Karpas-422 (cell line): ENCODE results near the gene KBTBD8. TPM values are rescaled to one million over a fixed set of nuclear protein-coding genes. Genes with fewer than 3 reads are reported as not detected.

Experiments used
- DNase-seq: peaks from one replicate; pipeline ENCODE4 v3.0.0-alpha.2; 2015
- H2AFZ ChIP-seq: fragments of 200-600 bp; sonication (generic); 2 replicates; pipeline ENCODE4 v1.6.1; 2014; ENCODE audit warnings: antibody characterized with exemption, low read length, mixed read lengths
- H3K27ac ChIP-seq: fragments of 200-600 bp; sonication (generic); 2 replicates; pipeline ENCODE4 v1.5.1; 2014; ENCODE audit warnings: mild to moderate bottlenecking, low read length, moderate library complexity
- H3K27me3 ChIP-seq: fragments of 200-600 bp; sonication (generic); 2 replicates; pipeline ENCODE4 v1.6.1; 2014; ENCODE audit warnings: low read length, mixed read lengths
- H3K36me3 ChIP-seq: fragments of 200-600 bp; sonication (generic); 2 replicates; pipeline ENCODE4 v1.6.1; 2014; ENCODE audit warnings: low read length, mixed read lengths; ENCODE audit not compliant: insufficient read depth
- H3K4me1 ChIP-seq: fragments of 200-600 bp; sonication (generic); 2 replicates; pipeline ENCODE4 v1.6.1; 2014; ENCODE audit warnings: mild to moderate bottlenecking, low read length, mixed read lengths
- H3K4me2 ChIP-seq: fragments of 200-600 bp; sonication (generic); 2 replicates; pipeline ENCODE4 v1.6.1; 2014; ENCODE audit warnings: low read length, low read depth, mild to moderate bottlenecking; ENCODE audit not compliant: poor library complexity, severe bottlenecking
- H3K4me3 ChIP-seq: fragments of 200-600 bp; sonication (generic); 2 replicates; pipeline ENCODE4 v1.5.1; 2014; ENCODE audit warnings: mild to moderate bottlenecking, antibody characterized with exemption, low read length, mixed read lengths
- H3K79me2 ChIP-seq: fragments of 200-600 bp; sonication (generic); 2 replicates; pipeline ENCODE4 v1.6.1; 2014; ENCODE audit warnings: mild to moderate bottlenecking, low read length, mixed read lengths
- H3K9ac ChIP-seq: fragments of 200-600 bp; sonication (generic); 2 replicates; pipeline ENCODE4 v1.6.0; 2014; ENCODE audit warnings: low read length
- H3K9me2 ChIP-seq: fragments of 200-600 bp; sonication (generic), shearing (Covaris generic); replicated peaks from 2 replicates; pipeline ENCODE4 v1.6.0; 2014; ENCODE audit warnings: mild to moderate bottlenecking, low read length, moderate library complexity; ENCODE audit not compliant: insufficient read depth
- H3K9me3 ChIP-seq: fragments of 300-700, 200-600 bp; sonication (generic); 2 replicates; pipeline ENCODE4 v1.6.1; 2014; ENCODE audit warnings: low read length, mixed read lengths
- H4K20me1 ChIP-seq: fragments of 200-600 bp; sonication (generic); 2 replicates; pipeline ENCODE4 v1.6.1; 2014; ENCODE audit warnings: mild to moderate bottlenecking, antibody characterized with exemption, low read length, low read depth; ENCODE audit not compliant: insufficient read depth
- total RNA-seq: library from RNA; depleted of rRNA; stranded (reverse); fragments of >200 nt; shearing (Covaris generic); gene quantifications from 2 replicates; pipeline ENCODE4 v1.2.3, GENCODE V29; 2014; ENCODE audit warnings: low replicate concordance

Gene KBTBD8
- total RNA-seq, 1 experiment from 2014 or later, result 79.9 TPM

- no peak for DNase-seq
- peak overlapping the region; percentile 57 for H3K4me3 ChIP-seq
- peaks cover 92% of the 10 kb centered on the region for H3K4me1 ChIP-seq
- no peaks in the 10 kb centered on the region for H4K20me1 ChIP-seq
- H3K9ac ChIP-seq, result peak overlapping the region; percentile 70
- H3K27ac ChIP-seq, result peak overlapping the region; percentile 92
- H3K36me3 ChIP-seq, result peaks cover 23% of the 10 kb centered on the region
- H3K79me2 ChIP-seq, result peaks cover 18% of the 10 kb centered on the region
- H3K9me2 ChIP-seq, result no peaks in the 10 kb centered on the region
- H3K4me2 ChIP-seq, result peak overlapping the region; percentile 74
- no peaks in the 10 kb centered on the region for H3K27me3 ChIP-seq
- no peak overlapping the region for H2AFZ ChIP-seq
- H3K9me3 ChIP-seq, result no peaks in the 10 kb centered on the region
These were observed 17.8 kb downstream of the KBTBD8 start for GRCh38 chr3:67015702-67016484.

GRCh38 chr3:67016522-67017080, 18.5 kb downstream of the KBTBD8 start:
- no peaks in the 10 kb centered on the region for H3K9me3 ChIP-seq
- H3K27ac ChIP-seq, result peak overlapping the region; percentile 92
- peak overlapping the region; percentile 70 for H3K9ac ChIP-seq
- H4K20me1 ChIP-seq, result no peaks in the 10 kb centered on the region
- H3K4me3 ChIP-seq, result peak overlapping the region; percentile 57
- H2AFZ ChIP-seq, result no peak overlapping the region
- no peaks in the 10 kb centered on the region for H3K9me2 ChIP-seq
- peaks cover 14% of the 10 kb centered on the region for H3K79me2 ChIP-seq
- H3K4me1 ChIP-seq, result peaks cover 85% of the 10 kb centered on the region
- peak overlapping the region; percentile 74 for H3K4me2 ChIP-seq
- no peaks in the 10 kb centered on the region for H3K27me3 ChIP-seq
- DNase-seq, result peak; percentile 63
- H3K36me3 ChIP-seq, result peaks cover 16% of the 10 kb centered on the region

GRCh38 chr3:67017211-67017610, 19.1 kb downstream of the KBTBD8 start:
- Histone ChIP-seq H3K4me2 (peak overlapping the region; percentile 74), H3K27ac (peak overlapping the region; percentile 92), H2AFZ (no peak overlapping the region; the same call in 1 of the 2 replicates), H3K9ac (peak overlapping the region; percentile 70), H3K4me1 (peaks cover 78% of the 10 kb centered on the region), H3K9me3 (no peaks in the 10 kb centered on the region), H3K36me3 (peaks cover 10% of the 10 kb centered on the region), H3K4me3 (peak overlapping the region; percentile 57), H3K79me2 (peaks cover 8% of the 10 kb centered on the region; the same call in 1 of the 2 replicates), H3K27me3 (no peaks in the 10 kb centered on the region), H4K20me1 (no peaks in the 10 kb centered on the region), H3K9me2 (no peaks in the 10 kb centered on the region)
- peak; percentile 68 for DNase-seq

GRCh38 chr3:67018105-67018788, 20.1 kb downstream of the KBTBD8 start:
- peak; percentile 90 for DNase-seq
- no peaks in the 10 kb centered on the region for H3K27me3 ChIP-seq
- H3K27ac ChIP-seq, result peak overlapping the region; percentile 92
- H3K4me3 ChIP-seq, result peak overlapping the region; percentile 57
- H2AFZ ChIP-seq, result peak overlapping the region; percentile 70
- peak overlapping the region; percentile 74 for H3K4me2 ChIP-seq
- H3K79me2 ChIP-seq, result 0 out of 2 replicates have a peak, but pooled peaks cover 7% of the 10 kb centered on the region
- peaks cover 70% of the 10 kb centered on the region for H3K4me1 ChIP-seq
- no peaks in the 10 kb centered on the region for H3K9me3 ChIP-seq
- no peaks in the 10 kb centered on the region for H3K9me2 ChIP-seq
- H3K9ac ChIP-seq, result peak overlapping the region; percentile 70
- H4K20me1 ChIP-seq, result no peaks in the 10 kb centered on the region
- peaks cover 3% of the 10 kb centered on the region; the same call in 1 of the 2 replicates for H3K36me3 ChIP-seq

- no peaks in the 10 kb centered on the region for H3K9me3 ChIP-seq
- peaks cover 70% of the 10 kb centered on the region for H3K4me1 ChIP-seq
- no peaks in the 10 kb centered on the region for H3K27me3 ChIP-seq
- H3K9ac ChIP-seq, result peak overlapping the region; percentile 70
- peak; percentile 73 for DNase-seq
- peak overlapping the region; percentile 74 for H3K4me2 ChIP-seq
- peak overlapping the region; percentile 70; the same call in 1 of the 2 replicates for H2AFZ ChIP-seq
- 0 out of 2 replicates have a peak, but pooled peaks cover 6% of the 10 kb centered on the region for H3K79me2 ChIP-seq
- H4K20me1 ChIP-seq, result no peaks in the 10 kb centered on the region
- peak overlapping the region; percentile 57 for H3K4me3 ChIP-seq
- no peaks in the 10 kb centered on the region for H3K9me2 ChIP-seq
- no peaks in the 10 kb centered on the region for H3K36me3 ChIP-seq
- peak overlapping the region; percentile 92 for H3K27ac ChIP-seq
These were observed 20.9 kb downstream of the KBTBD8 start for GRCh38 chr3:67018789-67019526.

- H3K9ac ChIP-seq, result no peak overlapping the region
- no peaks in the 10 kb centered on the region for H3K79me2 ChIP-seq
- H3K36me3 ChIP-seq, result no peaks in the 10 kb centered on the region
- H3K9me2 ChIP-seq, result no peaks in the 10 kb centered on the region
- no peak overlapping the region for H3K4me2 ChIP-seq
- H2AFZ ChIP-seq, result peak overlapping the region; percentile 4; the same call in 1 of the 2 replicates
- H3K9me3 ChIP-seq, result no peaks in the 10 kb centered on the region
- no peak for DNase-seq
- no peaks in the 10 kb centered on the region for H3K27me3 ChIP-seq
- H4K20me1 ChIP-seq, result no peaks in the 10 kb centered on the region
- no peak overlapping the region for H3K27ac ChIP-seq
- no peak overlapping the region for H3K4me3 ChIP-seq
- peaks cover 46% of the 10 kb centered on the region for H3K4me1 ChIP-seq
These were observed 30.1 kb downstream of the KBTBD8 start for GRCh38 chr3:67028001-67028784.
